Measurements from ENCODE around the gene STH. TPM values are rescaled to one million over a fixed set of nuclear protein-coding genes. Genes with fewer than 3 reads are reported as not detected.
"Not testable (repeated sequence)": the region's sequence is repeated elsewhere in the genome, so short reads cannot be mapped to it uniquely, and the experiment has no call there.

Gene STH
- polyA plus RNA-seq, 1 donor (not counting 4 experiments of a cell fraction or from before 2014, with no cell fraction given), result not detected

GRCh38 chr17:45955326-45955725 is 43.7 kb upstream of the STH start:
- FAIRE-seq (no peak), DNase-seq (ENCODE audit: low read depth, low spot score) (no peak)
- H3K27ac ChIP-seq (ENCODE audit: control insufficient read depth, insufficient read depth, low read length), result no peak overlapping the region
- TF ChIP-seq, protein P1, sequence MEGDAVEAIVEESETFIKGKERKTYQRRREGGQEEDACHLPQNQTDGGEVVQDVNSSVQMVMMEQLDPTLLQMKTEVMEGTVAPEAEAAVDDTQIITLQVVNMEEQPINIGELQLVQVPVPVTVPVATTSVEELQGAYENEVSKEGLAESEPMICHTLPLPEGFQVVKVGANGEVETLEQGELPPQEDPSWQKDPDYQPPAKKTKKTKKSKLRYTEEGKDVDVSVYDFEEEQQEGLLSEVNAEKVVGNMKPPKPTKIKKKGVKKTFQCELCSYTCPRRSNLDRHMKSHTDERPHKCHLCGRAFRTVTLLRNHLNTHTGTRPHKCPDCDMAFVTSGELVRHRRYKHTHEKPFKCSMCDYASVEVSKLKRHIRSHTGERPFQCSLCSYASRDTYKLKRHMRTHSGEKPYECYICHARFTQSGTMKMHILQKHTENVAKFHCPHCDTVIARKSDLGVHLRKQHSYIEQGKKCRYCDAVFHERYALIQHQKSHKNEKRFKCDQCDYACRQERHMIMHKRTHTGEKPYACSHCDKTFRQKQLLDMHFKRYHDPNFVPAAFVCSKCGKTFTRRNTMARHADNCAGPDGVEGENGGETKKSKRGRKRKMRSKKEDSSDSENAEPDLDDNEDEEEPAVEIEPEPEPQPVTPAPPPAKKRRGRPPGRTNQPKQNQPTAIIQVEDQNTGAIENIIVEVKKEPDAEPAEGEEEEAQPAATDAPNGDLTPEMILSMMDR (optimal IDR thresholded peaks at IDR 0.05 in 1 of 3, IDR thresholded peaks at IDR 0.05 in 1 of 3, conservative IDR thresholded peaks at IDR 0.05 in 1 of 3; ENCODE audit: extremely low read depth in 1 of 3, insufficient read depth in 2 of 3, low read length in 3 of 3), result no peak
- TF ChIP-seq EZH2 (IDR thresholded peaks at IDR 0.05; ENCODE audit: low read length), result no peak
- no peak overlapping the region for H3K9ac ChIP-seq (ENCODE audit: control insufficient read depth, extremely low read depth, insufficient read depth, low read length)
- H2AFZ ChIP-seq (ENCODE audit: control insufficient read depth, low read length), result no peak overlapping the region
- no peaks in the 10 kb centered on the region for H3K9me3 ChIP-seq (ENCODE audit: control insufficient read depth, low read depth, low read length)
- dilution Hi-C loops (cut with MboI; ENCODE audit: extremely low pct_ligation_motif_present, low sequenced_read_pairs), result no loop called here
- H3K27me3 ChIP-seq (ENCODE audit: control insufficient read depth, extremely low read depth, insufficient read depth, low read length), result peaks cover 10% of the 10 kb centered on the region
- no peaks in the 10 kb centered on the region for H3K36me3 ChIP-seq (ENCODE audit: control insufficient read depth in 2 of 2, extremely low read depth in 1 of 2, insufficient read depth in 2 of 2, low read length in 2 of 2)
- H3K4me1 ChIP-seq (ENCODE audit: control insufficient read depth, extremely low read depth, insufficient read depth, low read length), result no peaks in the 10 kb centered on the region
- H3K4me3 ChIP-seq (ENCODE audit: control insufficient read depth in 2 of 3, extremely low read depth in 1 of 3, insufficient read depth in 2 of 3, low read depth in 1 of 3, low read length in 3 of 3), result no peak overlapping the region
- H3K4me2 ChIP-seq (ENCODE audit: control insufficient read depth, extremely low read depth, insufficient read depth, low read depth, low read length), result no peak overlapping the region
- no peaks in the 10 kb centered on the region for H3K9me1 ChIP-seq (ENCODE audit: control insufficient read depth, extremely low read depth, insufficient read depth, low read length)
- no peaks in the 10 kb centered on the region for H4K20me1 ChIP-seq (ENCODE audit: control insufficient read depth, extremely low read depth, insufficient read depth, low read length)
- no peaks in the 10 kb centered on the region for H3K79me2 ChIP-seq (ENCODE audit: control insufficient read depth, insufficient read depth, low read length)

- Histone ChIP-seq H3K27ac (ENCODE audit: control insufficient read depth, insufficient read depth, low read length) (no peak overlapping the region), H3K79me2 (ENCODE audit: control insufficient read depth, insufficient read depth, low read length) (no peaks in the 10 kb centered on the region), H3K4me1 (ENCODE audit: control insufficient read depth, extremely low read depth, insufficient read depth, low read length) (no peaks in the 10 kb centered on the region), H3K9me3 (ENCODE audit: control insufficient read depth, low read depth, low read length) (no peaks in the 10 kb centered on the region), H4K20me1 (ENCODE audit: control insufficient read depth, extremely low read depth, insufficient read depth, low read length) (no peaks in the 10 kb centered on the region), H3K4me3 (ENCODE audit: control insufficient read depth in 2 of 3, extremely low read depth in 1 of 3, insufficient read depth in 2 of 3, low read depth in 1 of 3, low read length in 3 of 3) (no peak overlapping the region), H3K9ac (ENCODE audit: control insufficient read depth, extremely low read depth, insufficient read depth, low read length) (no peak overlapping the region), H3K9me1 (ENCODE audit: control insufficient read depth, extremely low read depth, insufficient read depth, low read length) (no peaks in the 10 kb centered on the region), H3K36me3 (ENCODE audit: control insufficient read depth in 2 of 2, extremely low read depth in 1 of 2, insufficient read depth in 2 of 2, low read length in 2 of 2) (no peaks in the 10 kb centered on the region), H3K4me2 (ENCODE audit: control insufficient read depth, extremely low read depth, insufficient read depth, low read depth, low read length) (no peak overlapping the region), H3K27me3 (ENCODE audit: control insufficient read depth, extremely low read depth, insufficient read depth, low read length) (peaks cover 9% of the 10 kb centered on the region), H2AFZ (ENCODE audit: control insufficient read depth, low read length) (no peak overlapping the region)
- TF ChIP-seq EZH2 (IDR thresholded peaks at IDR 0.05; ENCODE audit: low read length), result no peak
- TF ChIP-seq, protein P1 (optimal IDR thresholded peaks at IDR 0.05 in 1 of 3, IDR thresholded peaks at IDR 0.05 in 1 of 3, conservative IDR thresholded peaks at IDR 0.05 in 1 of 3; ENCODE audit: extremely low read depth in 1 of 3, insufficient read depth in 2 of 3, low read length in 3 of 3), result no peak
- no peak for DNase-seq (ENCODE audit: low read depth, low spot score)
- dilution Hi-C loops (cut with MboI; ENCODE audit: extremely low pct_ligation_motif_present, low sequenced_read_pairs), result no loop called here
- FAIRE-seq, result no peak
Measured at GRCh38 chr17:45956090-45956489, 43.0 kb upstream of the STH start.

DNA sequence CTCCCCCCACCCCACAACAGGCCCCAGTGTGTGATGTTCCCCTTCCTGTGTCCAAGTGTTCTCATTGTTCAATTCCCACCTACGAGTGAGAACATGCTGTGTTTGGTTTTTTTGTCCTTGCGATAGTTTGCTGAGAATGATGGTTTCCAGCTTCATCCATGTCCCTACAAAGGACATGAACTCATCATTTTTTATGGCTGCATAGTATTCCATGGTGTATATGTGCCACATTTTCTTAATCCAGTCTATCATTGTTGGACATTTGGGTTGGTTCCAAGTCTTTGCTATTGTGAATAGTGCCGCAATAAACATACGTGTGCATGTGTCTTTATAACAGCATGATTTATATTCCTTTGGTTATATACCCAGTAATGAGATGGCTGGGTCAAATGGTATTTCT is 42.3 kb upstream of the STH start:
- FAIRE-seq; H3K79me2 ChIP-seq (ENCODE audit: control insufficient read depth, insufficient read depth, low read length); H4K20me1 ChIP-seq (ENCODE audit: control insufficient read depth, extremely low read depth, insufficient read depth, low read length); dilution Hi-C loops (cut with MboI; ENCODE audit: extremely low pct_ligation_motif_present, low sequenced_read_pairs); H3K9me3 ChIP-seq (ENCODE audit: control insufficient read depth, low read depth, low read length); DNase-seq (ENCODE audit: low read depth, low spot score); H3K27me3 ChIP-seq (ENCODE audit: control insufficient read depth, extremely low read depth, insufficient read depth, low read length); H3K9me1 ChIP-seq (ENCODE audit: control insufficient read depth, extremely low read depth, insufficient read depth, low read length); H2AFZ ChIP-seq (ENCODE audit: control insufficient read depth, low read length); H3K36me3 ChIP-seq (ENCODE audit: control insufficient read depth in 2 of 2, extremely low read depth in 1 of 2, insufficient read depth in 2 of 2, low read length in 2 of 2); H3K4me3 ChIP-seq (ENCODE audit: control insufficient read depth in 2 of 3, extremely low read depth in 1 of 3, insufficient read depth in 2 of 3, low read depth in 1 of 3, low read length in 3 of 3); H3K4me1 ChIP-seq (ENCODE audit: control insufficient read depth, extremely low read depth, insufficient read depth, low read length); H3K9ac ChIP-seq (ENCODE audit: control insufficient read depth, extremely low read depth, insufficient read depth, low read length); H3K27ac ChIP-seq (ENCODE audit: control insufficient read depth, insufficient read depth, low read length); H3K4me2 ChIP-seq (ENCODE audit: control insufficient read depth, extremely low read depth, insufficient read depth, low read depth, low read length): not testable (repeated sequence)
